H1 (cell line): Measurements from ENCODE around the gene NANOS3. TPM values are rescaled to one million over a fixed set of nuclear protein-coding genes. Genes with fewer than 3 reads are reported as not detected.
A peak's percentile ranks its signal among the peaks of the same experiment; 100 is the strongest.

Experiments used
- microRNA counts: library from miRNA; unstranded; fragments of <30 nt; microRNA quantifications from one replicate; lab custom pipeline; 2015
- microRNA-seq, 2 experiments: library from miRNA; unstranded; fragments of <30 nt; microRNA quantifications; one replicate each; pipeline versions ENCODE4 to v1.2.0, GENCODE V29; 2016 to 2020; ENCODE audit warnings: borderline microRNAs expressed in 2 of 2, borderline number of aligned reads in 2 of 2, borderline replicate concordance in 1 of 2
- polyA plus RNA-seq, 7 experiments: library from polyadenylated mRNA; depleted of rRNA in 3 of 7; stranded (reverse) in 5 of 7; unstranded in 2 of 7; fragments of >200 nt in 5 of 7; fragments of 200-250 nt in 2 of 7; gene quantifications; 1 replicate in 5 of 7; 2 replicates in 1 of 7; 4 replicates in 1 of 7; pipeline versions ENCODE4 v1.2.1 to v1.2.3, GENCODE V29; 2011 to 2013; ENCODE audit warnings: missing spikeins in 2 of 7, mixed read lengths in 2 of 7
- small RNA-seq: library from polyadenylated mRNA; stranded (forward); fragments of <200 nt; extraction: miRNeasy Mini kit (QIAGEN cat#:217004); gene quantifications from one replicate; pipeline ENCODE3, GENCODE V24; 2013; ENCODE audit not compliant: insufficient read depth
- total RNA-seq: library from RNA; stranded (reverse); fragmentation: NEBNext Ultra II Directional; extraction: Animal tissue kit (Norgen Biotek cat#: 25700); gene quantifications from 2 replicates; pipeline ENCODE4 v1.2.1, GENCODE V29; 2021

Gene NANOS3
- total and polyA plus RNA-seq, 2 of the 8 experiments (the other 6 are each of a cell fraction or from before 2014, with no cell fraction given), result 0.62 TPM; not detected in 1

MicroRNA genes within 50 kb of the gene (microRNA counts, 767-probe panel; counts per million panel counts)
- microRNA hsa-miR-181c-5p (lab: Ali Mortazavi, UCI) (879 counts per million, percentile 95 among the panel's probes with 10 or more counts), microRNA hsa-miR-23a-3p (lab: Ali Mortazavi, UCI) (879 counts per million, percentile 95 among the panel's probes with 10 or more counts), microRNA hsa-miR-24-3p (lab: Ali Mortazavi, UCI) (879 counts per million, percentile 95 among the panel's probes with 10 or more counts), microRNA hsa-miR-27a-3p (lab: Ali Mortazavi, UCI) (879 counts per million, percentile 95 among the panel's probes with 10 or more counts)

Small RNA genes within 50 kb of the gene (microRNA-seq; reads per million reads assigned to microRNA genes)
- gene MIR181C (12.2 to 32.6 reads per million in 2 experiments), gene MIR181D (17.9 to 20.7 reads per million in 2 experiments)

Small RNA genes within 50 kb of the gene (small RNA-seq; reads per million reads assigned to genes)
- 168 reads per million, percentile 98 among the genes with 10 or more reads in this experiment for gene MIR181C
- gene MIR181D, result 121 reads per million, percentile 98 among the genes with 10 or more reads in this experiment

Other genes with a start within 250 kb of the NANOS3 start
- 21.7 and 24.5 TPM in 2 replicates for gene MRI1, start 112.6 kb upstream of the NANOS3 start, total RNA-seq
- 29.5 and 44.6 TPM in 2 replicates for gene MRI1, start 112.6 kb upstream of the NANOS3 start, polyA plus RNA-seq (2011; rRNA removed)
- 104 and 116 TPM in 2 replicates for gene C19orf53, start 102.7 kb upstream of the NANOS3 start, total RNA-seq
- gene C19orf53, start 102.7 kb upstream of the NANOS3 start, polyA plus RNA-seq (2011; rRNA removed), result 169 and 193 TPM in 2 replicates
- gene ZSWIM4, start 81.7 kb upstream of the NANOS3 start, total RNA-seq, result 31.1 and 32.7 TPM in 2 replicates
- 12.2 and 23.2 TPM in 2 replicates for gene ZSWIM4, start 81.7 kb upstream of the NANOS3 start, polyA plus RNA-seq (2011; rRNA removed)
- 4.6 and 4.7 TPM in 2 replicates for gene BRME1, start 29.0 kb downstream of the NANOS3 start, total RNA-seq
- 4.6 and 6.0 TPM in 2 replicates for gene BRME1, start 29.0 kb downstream of the NANOS3 start, polyA plus RNA-seq (2011; rRNA removed)
- gene CC2D1A, start 29.1 kb downstream of the NANOS3 start, total RNA-seq, result 33.0 and 36.4 TPM in 2 replicates
- 12.5 and 20.5 TPM in 2 replicates for gene CC2D1A, start 29.1 kb downstream of the NANOS3 start, polyA plus RNA-seq (2011; rRNA removed)
- gene PODNL1, start 61.3 kb downstream of the NANOS3 start, total RNA-seq, result 0.75 and 1.5 TPM in 2 replicates
- gene PODNL1, start 61.3 kb downstream of the NANOS3 start, polyA plus RNA-seq (2011; rRNA removed), result 1.0 and 2.3 TPM in 2 replicates
- gene DCAF15, start 75.4 kb downstream of the NANOS3 start, total RNA-seq, result 68.7 and 77.1 TPM in 2 replicates
- 80.8 and 127 TPM in 2 replicates for gene DCAF15, start 75.4 kb downstream of the NANOS3 start, polyA plus RNA-seq (2011; rRNA removed)
- 16.1 and 17.0 TPM in 2 replicates for gene RFX1, start 129.2 kb downstream of the NANOS3 start, total RNA-seq
- 4.9 and 10.4 TPM in 2 replicates for gene RFX1, start 129.2 kb downstream of the NANOS3 start, polyA plus RNA-seq (2011; rRNA removed)
- not detected in 2 replicates for gene RLN3, start 151.0 kb downstream of the NANOS3 start, total RNA-seq
- gene RLN3, start 151.0 kb downstream of the NANOS3 start, polyA plus RNA-seq (2011; rRNA removed), result not detected in 2 replicates
- gene IL27RA, start 154.6 kb downstream of the NANOS3 start, total RNA-seq, result 14.7 and 15.1 TPM in 2 replicates
- gene IL27RA, start 154.6 kb downstream of the NANOS3 start, polyA plus RNA-seq (2011; rRNA removed), result 9.9 and 10.8 TPM in 2 replicates
- gene PALM3, start 184.9 kb downstream of the NANOS3 start, total RNA-seq, result 31.3 and 33.1 TPM in 2 replicates
- gene PALM3, start 184.9 kb downstream of the NANOS3 start, polyA plus RNA-seq (2011; rRNA removed), result 5.8 and 12.1 TPM in 2 replicates
- 0.92 and 1.4 TPM in 2 replicates for gene MISP3, start 195.7 kb downstream of the NANOS3 start, total RNA-seq
- 0.74 and 0.96 TPM in 2 replicates for gene MISP3, start 195.7 kb downstream of the NANOS3 start, polyA plus RNA-seq (2011; rRNA removed)
- gene C19orf67, start 208.6 kb downstream of the NANOS3 start, total RNA-seq, result 0.52 TPM in 1 of 2 replicates, not detected in the other
- 0.12 and 0.25 TPM in 2 replicates for gene C19orf67, start 208.6 kb downstream of the NANOS3 start, polyA plus RNA-seq (2011; rRNA removed)
- 95.7 and 100 TPM in 2 replicates for gene SAMD1, start 213.6 kb downstream of the NANOS3 start, total RNA-seq
- 40.0 and 52.4 TPM in 2 replicates for gene SAMD1, start 213.6 kb downstream of the NANOS3 start, polyA plus RNA-seq (2011; rRNA removed)
- 48.2 and 52.8 TPM in 2 replicates for gene PRKACA, start 240.6 kb downstream of the NANOS3 start, total RNA-seq
- 14.2 and 22.4 TPM in 2 replicates for gene PRKACA, start 240.6 kb downstream of the NANOS3 start, polyA plus RNA-seq (2011; rRNA removed)